CD4-positive, alpha-beta T cell treated with Interleukin-17A for 1 hour (primary cell): ENCODE measurements around the gene SSU72.
"Not testable (repeated sequence)": the region's sequence is repeated elsewhere in the genome, so short reads cannot be mapped to it uniquely, and the experiment has no call there.

Experiments
- DNase-seq: peaks from one replicate; pipeline ENCODE4 v3.0.0-alpha.2; 2020

SSU72 gene

GRCh38 chr1:1556961-1557360 lies 17.7 kb downstream of the SSU72 start:
- not testable (repeated sequence) for DNase-seq

GRCh38 chr1:1556505-1556904 lies 18.2 kb downstream of the SSU72 start:
- no peak for DNase-seq

GRCh38 chr1:1554926-1555915 lies 19.4 kb downstream of the SSU72 start:
- no peak for DNase-seq

- no peak for DNase-seq
Observed at GRCh38 chr1:1554550-1554925, 20.1 kb downstream of the SSU72 start.

- DNase-seq: no peak
Observed at GRCh38 chr1:1553821-1554494, 20.7 kb downstream of the SSU72 start.

GRCh38 chr1:1552263-1552639 lies 22.4 kb downstream of the SSU72 start:
- no peak for DNase-seq

- DNase-seq: no peak
Observed at GRCh38 chr1:1551524-1552262, 23.0 kb downstream of the SSU72 start.

GRCh38 chr1:1550591-1551432 lies 23.9 kb downstream of the SSU72 start:
- DNase-seq: no peak

- no peak for DNase-seq
Observed at GRCh38 chr1:1550087-1550486, 24.6 kb downstream of the SSU72 start.

- DNase-seq: no peak
Observed at GRCh38 chr1:1548591-1548990, 26.1 kb downstream of the SSU72 start.

GRCh38 chr1:1547476-1547875 lies 27.2 kb downstream of the SSU72 start:
- DNase-seq: no peak

- DNase-seq: no peak
Observed at GRCh38 chr1:1547011-1547410, 27.7 kb downstream of the SSU72 start.

- DNase-seq: no peak
Observed at GRCh38 chr1:1545946-1546737, 28.5 kb downstream of the SSU72 start.

- no peak for DNase-seq
Observed at GRCh38 chr1:1544544-1544943, 30.1 kb downstream of the SSU72 start.

GRCh38 chr1:1543706-1544099 lies 31.0 kb downstream of the SSU72 start:
- no peak for DNase-seq

GRCh38 chr1:1542766-1543705 lies 31.6 kb downstream of the SSU72 start:
- DNase-seq: peak; percentile 14

- DNase-seq: no peak
Observed at GRCh38 chr1:1541956-1542765, 32.5 kb downstream of the SSU72 start.

GRCh38 chr1:1540818-1541628 lies 33.6 kb downstream of the SSU72 start:
- DNase-seq: no peak
